HepG2 (cell line): ENCODE data around the gene SORBS2. TPM values are rescaled to one million over a fixed set of nuclear protein-coding genes. Genes with fewer than 3 reads are reported as not detected.

ENCODE experiments used
- ELF3 ChIP-seq: IDR thresholded peaks from 2 replicates; pipeline ENCODE4 v1.6.1; 2016; ENCODE audit warnings: missing genetic modification reagents, missing compliant biosample characterization
- KDM4B ChIP-seq: sonication (generic); formaldehyde crosslinking; IDR thresholded peaks from 2 replicates; pipeline ENCODE4 v1.4.0; 2020; ENCODE audit warnings: missing genetic modification reagents
- KDM5B ChIP-seq: sonication (generic); formaldehyde crosslinking; IDR thresholded peaks from 2 replicates; pipeline ENCODE4 v1.4.0; 2020; ENCODE audit warnings: missing genetic modification reagents, mild to moderate bottlenecking, borderline replicate concordance
- KLF16 ChIP-seq, 2 experiments: sonication (generic) in 1 of 2; formaldehyde crosslinking in 1 of 2; IDR thresholded peaks; 2 replicates each; pipeline versions ENCODE4 v1.6.1 to v1.8.0; 2016 to 2023; ENCODE audit warnings: missing genetic modification reagents in 2 of 2, missing compliant biosample characterization in 1 of 2
- MBD4 ChIP-seq: IDR thresholded peaks from 2 replicates; pipeline ENCODE4 v1.6.1; 2012; ENCODE audit warnings: low read length, inconsistent platforms, borderline replicate concordance
- PPARG ChIP-seq: conservative IDR thresholded peaks from 2 replicates; pipeline ENCODE4 v1.6.1; 2016; ENCODE audit warnings: missing biosample characterization, missing genetic modification reagents
- THAP11 ChIP-seq: IDR thresholded peaks from 2 replicates; pipeline ENCODE4 v1.6.1; 2016; ENCODE audit warnings: missing biosample characterization, missing genetic modification reagents
- ZBTB21 ChIP-seq: sonication (generic); formaldehyde crosslinking; IDR thresholded peaks from 2 replicates; pipeline ENCODE4 v1.4.0; 2020; ENCODE audit warnings: missing genetic modification reagents
- ZKSCAN5 ChIP-seq: sonication (generic); formaldehyde crosslinking; IDR thresholded peaks from 2 replicates; pipeline ENCODE4 v1.5.1; 2020; ENCODE audit warnings: mild to moderate bottlenecking, missing genetic modification reagents
- ZMYM4 ChIP-seq: sonication (generic); formaldehyde crosslinking; IDR thresholded peaks from 2 replicates; pipeline ENCODE4 v1.8.1; 2023; ENCODE audit warnings: mild to moderate bottlenecking, missing genetic modification reagents
- ZNF230 ChIP-seq: sonication (generic); formaldehyde crosslinking; IDR thresholded peaks from 2 replicates; pipeline ENCODE4 v1.4.0; 2020; ENCODE audit warnings: mild to moderate bottlenecking, missing genetic modification reagents
- ZNF607 ChIP-seq: sonication (generic); formaldehyde crosslinking; IDR thresholded peaks from 2 replicates; pipeline ENCODE4 v1.5.1; 2020; ENCODE audit warnings: missing genetic modification reagents, mild to moderate bottlenecking, borderline replicate concordance
- ZNF761 ChIP-seq: sonication (generic); formaldehyde crosslinking; conservative IDR thresholded peaks from 2 replicates; pipeline ENCODE4 v1.4.0; 2020; ENCODE audit warnings: mild to moderate bottlenecking, missing genetic modification reagents
- ZNF777 ChIP-seq: sonication (generic); formaldehyde crosslinking; IDR thresholded peaks from 2 replicates; pipeline ENCODE4 v1.4.0; 2020; ENCODE audit warnings: missing genetic modification reagents
- ZNF780A ChIP-seq: sonication (generic); formaldehyde crosslinking; IDR thresholded peaks from 2 replicates; pipeline ENCODE4 v1.8.0; 2022; ENCODE audit warnings: mild to moderate bottlenecking, missing genetic modification reagents, moderate library complexity
- polyA plus RNA-seq, 8 experiments: library from polyadenylated mRNA; depleted of rRNA in 3 of 8; stranded (reverse) in 7 of 8; unstranded in 1 of 8; fragments of >200 nt; fragmentation: Illumina TruSeq in 4 of 8; extraction: Trizol in 4 of 8; gene quantifications; 2 replicates each; pipeline versions ENCODE4 v1.2.1 to v1.2.3, GENCODE V29; 2011 to 2016; ENCODE audit warnings: low read depth in 4 of 8, missing spikeins in 1 of 8, mixed read lengths in 1 of 8; ENCODE audit not compliant: insufficient read depth in 1 of 8
- total RNA-seq, 5 experiments: library from RNA; depleted of rRNA; stranded (reverse); fragments of >200 nt; fragmentation: Illumina TruSeq; extraction: Trizol; gene quantifications; 2 replicates each; pipeline ENCODE4 v1.2.3, GENCODE V29; 2016; ENCODE audit warnings: low read depth in 1 of 5
- TF ChIP-seq, protein P1 (sequence below): IDR thresholded peaks from 2 replicates; pipeline ENCODE4 v1.6.1; 2016; ENCODE audit warnings: control low read depth
- TF ChIP-seq, protein P2 (sequence below): sonication (generic); formaldehyde crosslinking; IDR thresholded peaks from 2 replicates; pipeline ENCODE4 v1.8.0; 2022; ENCODE audit warnings: missing genetic modification reagents, mild to moderate bottlenecking, inconsistent platforms, borderline replicate concordance
- TF ChIP-seq, protein P3 (sequence below): sonication (generic); formaldehyde crosslinking; IDR thresholded peaks from 2 replicates; pipeline ENCODE4 v1.4.0; 2020; ENCODE audit warnings: missing genetic modification reagents
- TF ChIP-seq, protein P4 (sequence below): sonication (generic); formaldehyde crosslinking; IDR thresholded peaks from 2 replicates; pipeline ENCODE4 v1.5.0; 2020; ENCODE audit warnings: missing genetic modification reagents
- TF ChIP-seq, protein P5 (sequence below): sonication (generic); formaldehyde crosslinking; IDR thresholded peaks from 2 replicates; pipeline ENCODE4 v1.5.1; 2020; ENCODE audit warnings: missing genetic modification reagents, mild to moderate bottlenecking, borderline replicate concordance
- TF ChIP-seq, protein P6 (sequence below): sonication (generic); formaldehyde crosslinking; IDR thresholded peaks from 2 replicates; pipeline ENCODE4 v1.5.1; 2020; ENCODE audit warnings: mild to moderate bottlenecking, missing genetic modification reagents

SORBS2 gene
- total and polyA plus RNA-seq, 2 of the 13 experiments (the other 11 are each of a cell fraction or from before 2014, with no cell fraction given) = 25.0 to 80.5 TPM

DNA sequence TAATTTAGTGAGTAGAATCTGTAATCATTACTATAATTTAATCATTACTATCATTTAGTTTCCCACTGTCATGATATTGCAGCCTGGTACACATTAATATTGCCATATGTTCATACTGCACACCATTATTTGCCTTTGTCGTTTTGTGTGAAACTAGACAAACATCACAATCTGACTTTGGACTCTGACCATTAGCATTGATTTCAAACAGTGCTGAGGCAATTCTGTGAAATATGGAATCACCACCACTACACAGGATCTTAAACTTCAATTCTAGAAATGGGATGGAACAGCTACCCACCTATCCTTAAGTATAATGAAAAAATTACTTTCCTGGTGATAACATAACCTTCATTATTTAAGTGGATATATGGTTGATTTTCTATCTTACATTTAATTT, 98.3 kb downstream of the SORBS2 start (continued):
- TF ChIP-seq, protein P1, sequence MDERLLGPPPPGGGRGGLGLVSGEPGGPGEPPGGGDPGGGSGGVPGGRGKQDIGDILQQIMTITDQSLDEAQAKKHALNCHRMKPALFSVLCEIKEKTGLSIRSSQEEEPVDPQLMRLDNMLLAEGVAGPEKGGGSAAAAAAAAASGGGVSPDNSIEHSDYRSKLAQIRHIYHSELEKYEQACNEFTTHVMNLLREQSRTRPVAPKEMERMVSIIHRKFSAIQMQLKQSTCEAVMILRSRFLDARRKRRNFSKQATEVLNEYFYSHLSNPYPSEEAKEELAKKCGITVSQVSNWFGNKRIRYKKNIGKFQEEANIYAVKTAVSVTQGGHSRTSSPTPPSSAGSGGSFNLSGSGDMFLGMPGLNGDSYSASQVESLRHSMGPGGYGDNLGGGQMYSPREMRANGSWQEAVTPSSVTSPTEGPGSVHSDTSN (CRISPR knock-in tag) = no peak
- TF ChIP-seq, protein P2, sequence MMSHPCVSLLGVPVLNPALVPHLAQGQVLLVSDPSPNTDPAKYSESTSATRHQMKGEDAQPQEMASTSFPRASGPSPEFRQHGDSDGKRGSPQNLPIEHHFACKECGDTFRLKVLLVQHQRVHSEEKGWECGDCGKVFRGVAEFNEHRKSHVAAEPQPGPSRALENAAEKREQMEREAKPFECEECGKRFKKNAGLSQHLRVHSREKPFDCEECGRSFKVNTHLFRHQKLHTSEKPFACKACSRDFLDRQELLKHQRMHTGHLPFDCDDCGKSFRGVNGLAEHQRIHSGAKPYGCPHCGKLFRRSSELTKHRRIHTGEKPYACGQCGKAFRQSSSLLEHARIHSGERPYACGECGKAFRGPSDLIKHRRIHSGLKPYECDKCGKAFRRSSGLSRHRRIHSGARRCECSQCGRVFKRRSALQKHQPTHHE (CRISPR knock-in tag) = no peak
- TF ChIP-seq, protein P3, sequence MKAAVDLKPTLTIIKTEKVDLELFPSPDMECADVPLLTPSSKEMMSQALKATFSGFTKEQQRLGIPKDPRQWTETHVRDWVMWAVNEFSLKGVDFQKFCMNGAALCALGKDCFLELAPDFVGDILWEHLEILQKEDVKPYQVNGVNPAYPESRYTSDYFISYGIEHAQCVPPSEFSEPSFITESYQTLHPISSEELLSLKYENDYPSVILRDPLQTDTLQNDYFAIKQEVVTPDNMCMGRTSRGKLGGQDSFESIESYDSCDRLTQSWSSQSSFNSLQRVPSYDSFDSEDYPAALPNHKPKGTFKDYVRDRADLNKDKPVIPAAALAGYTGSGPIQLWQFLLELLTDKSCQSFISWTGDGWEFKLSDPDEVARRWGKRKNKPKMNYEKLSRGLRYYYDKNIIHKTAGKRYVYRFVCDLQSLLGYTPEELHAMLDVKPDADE (CRISPR knock-in tag) = no peak
- TF ChIP-seq ZKSCAN5 (CRISPR knock-in tag) = no peak
- TF ChIP-seq ZNF607 (CRISPR knock-in tag) = no peak
- TF ChIP-seq THAP11 (CRISPR knock-in tag) = peak; percentile 74
- TF ChIP-seq, protein P4, sequence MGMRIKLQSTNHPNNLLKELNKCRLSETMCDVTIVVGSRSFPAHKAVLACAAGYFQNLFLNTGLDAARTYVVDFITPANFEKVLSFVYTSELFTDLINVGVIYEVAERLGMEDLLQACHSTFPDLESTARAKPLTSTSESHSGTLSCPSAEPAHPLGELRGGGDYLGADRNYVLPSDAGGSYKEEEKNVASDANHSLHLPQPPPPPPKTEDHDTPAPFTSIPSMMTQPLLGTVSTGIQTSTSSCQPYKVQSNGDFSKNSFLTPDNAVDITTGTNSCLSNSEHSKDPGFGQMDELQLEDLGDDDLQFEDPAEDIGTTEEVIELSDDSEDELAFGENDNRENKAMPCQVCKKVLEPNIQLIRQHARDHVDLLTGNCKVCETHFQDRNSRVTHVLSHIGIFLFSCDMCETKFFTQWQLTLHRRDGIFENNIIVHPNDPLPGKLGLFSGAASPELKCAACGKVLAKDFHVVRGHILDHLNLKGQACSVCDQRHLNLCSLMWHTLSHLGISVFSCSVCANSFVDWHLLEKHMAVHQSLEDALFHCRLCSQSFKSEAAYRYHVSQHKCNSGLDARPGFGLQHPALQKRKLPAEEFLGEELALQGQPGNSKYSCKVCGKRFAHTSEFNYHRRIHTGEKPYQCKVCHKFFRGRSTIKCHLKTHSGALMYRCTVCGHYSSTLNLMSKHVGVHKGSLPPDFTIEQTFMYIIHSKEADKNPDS = no peak
- TF ChIP-seq ZNF777 = no peak
- TF ChIP-seq ZBTB21 (CRISPR knock-in tag) = no peak
- peak; percentile 53; the same call in 1 of the 2 replicates for TF ChIP-seq ZMYM4
- 0 out of 4 replicates have a peak, but pooled peaks of 1 of the 2 experiments have one; percentile 36 for TF ChIP-seq KLF16 (CRISPR knock-in tag; IDR thresholded peaks at IDR 0.05)
- no peak for TF ChIP-seq ZNF761 (CRISPR knock-in tag)
- TF ChIP-seq KDM4B = no peak; the same call in 1 of the 2 replicates
- peak; percentile 78 for TF ChIP-seq PPARG (CRISPR knock-in tag)
- TF ChIP-seq, protein P5, sequence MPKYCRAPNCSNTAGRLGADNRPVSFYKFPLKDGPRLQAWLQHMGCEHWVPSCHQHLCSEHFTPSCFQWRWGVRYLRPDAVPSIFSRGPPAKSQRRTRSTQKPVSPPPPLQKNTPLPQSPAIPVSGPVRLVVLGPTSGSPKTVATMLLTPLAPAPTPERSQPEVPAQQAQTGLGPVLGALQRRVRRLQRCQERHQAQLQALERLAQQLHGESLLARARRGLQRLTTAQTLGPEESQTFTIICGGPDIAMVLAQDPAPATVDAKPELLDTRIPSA (CRISPR knock-in tag) = no peak
- TF ChIP-seq KDM5B (CRISPR knock-in tag) = no peak
- TF ChIP-seq, protein P6, sequence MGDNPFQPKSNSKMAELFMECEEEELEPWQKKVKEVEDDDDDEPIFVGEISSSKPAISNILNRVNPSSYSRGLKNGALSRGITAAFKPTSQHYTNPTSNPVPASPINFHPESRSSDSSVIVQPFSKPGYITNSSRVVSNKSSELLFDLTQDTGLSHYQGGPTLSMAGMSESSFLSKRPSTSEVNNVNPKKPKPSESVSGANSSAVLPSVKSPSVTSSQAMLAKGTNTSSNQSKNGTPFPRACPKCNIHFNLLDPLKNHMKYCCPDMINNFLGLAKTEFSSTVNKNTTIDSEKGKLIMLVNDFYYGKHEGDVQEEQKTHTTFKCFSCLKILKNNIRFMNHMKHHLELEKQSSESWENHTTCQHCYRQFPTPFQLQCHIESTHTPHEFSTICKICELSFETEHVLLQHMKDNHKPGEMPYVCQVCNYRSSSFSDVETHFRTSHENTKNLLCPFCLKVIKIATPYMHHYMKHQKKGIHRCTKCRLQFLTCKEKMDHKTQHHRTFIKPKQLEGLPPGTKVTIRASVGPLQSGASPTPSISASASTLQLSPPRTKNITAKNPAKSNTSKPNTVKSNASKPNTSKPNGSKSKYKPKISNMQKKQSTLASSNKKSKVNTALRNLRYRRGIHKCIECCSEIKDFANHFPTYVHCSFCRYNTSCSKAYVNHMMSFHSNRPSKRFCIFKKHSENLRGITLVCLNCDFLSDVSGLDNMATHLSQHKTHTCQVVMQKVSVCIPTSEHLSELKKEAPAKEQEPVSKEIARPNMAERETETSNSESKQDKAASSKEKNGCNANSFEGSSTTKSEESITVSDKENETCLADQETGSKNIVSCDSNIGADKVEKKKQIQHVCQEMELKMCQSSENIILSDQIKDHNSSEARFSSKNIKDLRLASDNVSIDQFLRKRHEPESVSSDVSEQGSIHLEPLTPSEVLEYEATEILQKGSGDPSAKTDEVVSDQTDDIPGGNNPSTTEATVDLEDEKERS (CRISPR knock-in tag) = peak; percentile 52; the same call in 1 of the 2 replicates
- peak; percentile 67 for TF ChIP-seq ELF3
- TF ChIP-seq MBD4 = peak; percentile 74; the same call in 1 of the 2 replicates
- no peak; the same call in 1 of the 2 replicates for TF ChIP-seq ZNF780A (CRISPR knock-in tag)
- TF ChIP-seq ZNF230 (CRISPR knock-in tag) = no peak
